ENCODE results near the gene PFN3. TPM values are rescaled to one million over a fixed set of nuclear protein-coding genes. Genes with fewer than 3 reads are reported as not detected.
"Not testable (repeated sequence)": the region's sequence is repeated elsewhere in the genome, so short reads cannot be mapped to it uniquely, and the experiment has no call there.

The PFN3 gene
- total RNA-seq, 4 donors from 2014 or later, result not detected

DNA sequence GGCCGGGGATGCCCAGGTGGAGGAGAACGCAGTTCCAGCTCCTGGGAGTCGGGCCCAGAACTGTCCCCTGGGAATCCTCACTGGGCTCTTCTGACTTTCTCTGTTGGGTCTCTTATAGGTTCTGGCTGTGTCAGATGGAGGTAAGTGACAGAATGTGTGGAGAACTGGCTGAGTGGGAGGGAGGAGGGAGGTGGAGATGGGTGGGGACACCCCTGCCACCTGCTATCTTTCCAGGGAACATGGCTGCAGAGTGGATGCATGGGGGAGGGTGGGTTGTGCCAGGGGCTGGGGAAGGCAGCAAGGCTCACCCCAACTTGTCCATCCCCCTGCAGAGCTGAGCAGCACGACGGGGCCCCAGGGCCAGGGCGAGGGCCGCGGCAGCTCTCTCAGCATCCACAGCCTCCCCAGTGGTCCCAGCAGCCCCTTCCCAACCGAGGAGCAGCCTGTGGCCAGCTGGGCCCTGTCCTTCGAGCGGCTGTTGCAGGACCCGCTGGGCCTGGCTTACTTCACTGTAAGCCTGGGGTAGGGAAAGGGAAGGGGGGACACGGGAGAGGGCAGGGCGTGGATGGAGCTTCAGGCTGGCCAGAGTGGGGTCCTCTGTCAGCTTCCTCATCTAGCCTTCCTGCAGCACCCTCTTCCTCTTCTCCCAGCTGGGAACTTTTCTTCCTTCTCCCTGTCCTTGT is 34.5 kb downstream of the PFN3 start:
- TF ChIP-seq, protein P1, sequence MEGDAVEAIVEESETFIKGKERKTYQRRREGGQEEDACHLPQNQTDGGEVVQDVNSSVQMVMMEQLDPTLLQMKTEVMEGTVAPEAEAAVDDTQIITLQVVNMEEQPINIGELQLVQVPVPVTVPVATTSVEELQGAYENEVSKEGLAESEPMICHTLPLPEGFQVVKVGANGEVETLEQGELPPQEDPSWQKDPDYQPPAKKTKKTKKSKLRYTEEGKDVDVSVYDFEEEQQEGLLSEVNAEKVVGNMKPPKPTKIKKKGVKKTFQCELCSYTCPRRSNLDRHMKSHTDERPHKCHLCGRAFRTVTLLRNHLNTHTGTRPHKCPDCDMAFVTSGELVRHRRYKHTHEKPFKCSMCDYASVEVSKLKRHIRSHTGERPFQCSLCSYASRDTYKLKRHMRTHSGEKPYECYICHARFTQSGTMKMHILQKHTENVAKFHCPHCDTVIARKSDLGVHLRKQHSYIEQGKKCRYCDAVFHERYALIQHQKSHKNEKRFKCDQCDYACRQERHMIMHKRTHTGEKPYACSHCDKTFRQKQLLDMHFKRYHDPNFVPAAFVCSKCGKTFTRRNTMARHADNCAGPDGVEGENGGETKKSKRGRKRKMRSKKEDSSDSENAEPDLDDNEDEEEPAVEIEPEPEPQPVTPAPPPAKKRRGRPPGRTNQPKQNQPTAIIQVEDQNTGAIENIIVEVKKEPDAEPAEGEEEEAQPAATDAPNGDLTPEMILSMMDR (IDR thresholded peaks at IDR 0.05), result no peak
- DNase-seq (ENCODE audit: low spot score), result no peak
- ATAC-seq (ENCODE audit: low FRiP score), result no peak

DNA sequence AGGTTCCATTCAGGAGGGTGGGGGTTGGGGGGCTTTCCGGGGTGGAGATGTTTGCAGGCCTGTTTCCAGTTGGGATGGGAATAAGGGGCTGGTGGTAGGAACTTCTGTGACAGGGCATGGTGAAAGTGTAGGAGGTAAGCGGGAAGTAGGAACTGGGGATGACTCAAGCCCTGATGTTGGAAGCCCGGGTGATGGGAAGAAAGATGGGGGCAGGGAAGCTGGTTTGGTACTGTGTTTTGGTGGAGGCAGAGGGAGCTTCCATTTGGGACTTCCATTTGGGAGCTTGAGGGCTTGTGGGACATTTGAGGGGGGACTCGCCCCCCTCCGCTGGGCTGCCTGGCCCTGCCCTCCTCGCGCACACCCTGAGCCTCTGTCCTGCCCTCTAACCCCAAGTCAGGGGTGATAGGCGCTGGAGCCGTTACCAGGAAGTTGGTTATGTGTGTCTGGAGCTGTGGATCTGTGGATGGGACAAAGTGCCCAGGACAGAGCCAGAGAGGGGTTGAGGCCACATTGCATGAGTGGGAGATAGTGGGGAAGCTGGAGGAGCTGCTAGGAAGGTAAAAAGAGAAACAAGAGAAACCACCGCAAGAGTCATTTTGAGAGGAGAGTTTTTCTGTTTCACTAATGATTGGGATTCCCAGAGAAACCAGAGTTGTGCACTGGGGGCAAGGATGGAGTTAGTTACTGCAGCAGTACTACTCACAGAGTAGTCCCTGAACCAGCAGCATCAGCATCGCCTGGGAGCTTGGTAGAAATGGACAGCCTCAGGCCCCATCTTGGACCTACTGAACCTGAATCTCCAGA is 36.1 kb downstream of the PFN3 start:
- ATAC-seq (ENCODE audit: low FRiP score) (no peak), DNase-seq (ENCODE audit: low spot score) (no peak)
- TF ChIP-seq, protein P1 (IDR thresholded peaks at IDR 0.05), result no peak

DNA sequence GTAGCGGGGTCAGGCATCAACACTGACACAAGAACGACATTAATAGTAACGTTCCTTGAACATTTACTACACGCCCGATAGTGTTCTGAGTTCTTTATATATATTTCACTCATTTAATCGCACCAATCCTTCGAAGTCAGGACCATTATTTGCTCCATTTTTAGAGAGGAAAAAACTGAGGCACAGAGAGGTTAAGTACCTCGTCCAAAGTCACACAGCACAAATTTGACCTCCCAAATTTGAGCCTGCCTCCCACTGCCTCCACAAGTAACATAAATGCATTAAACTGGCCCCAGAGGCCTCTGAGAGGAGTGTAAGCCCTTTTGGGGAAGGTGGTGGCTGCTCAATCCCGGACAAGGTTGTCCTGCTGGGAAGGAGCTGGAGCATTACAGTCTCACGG is 36.9 kb downstream of the PFN3 start:
- ATAC-seq (ENCODE audit: low FRiP score) (no peak), DNase-seq (ENCODE audit: low spot score) (no peak)
- TF ChIP-seq, protein P1 (IDR thresholded peaks at IDR 0.05), result no peak

DNA sequence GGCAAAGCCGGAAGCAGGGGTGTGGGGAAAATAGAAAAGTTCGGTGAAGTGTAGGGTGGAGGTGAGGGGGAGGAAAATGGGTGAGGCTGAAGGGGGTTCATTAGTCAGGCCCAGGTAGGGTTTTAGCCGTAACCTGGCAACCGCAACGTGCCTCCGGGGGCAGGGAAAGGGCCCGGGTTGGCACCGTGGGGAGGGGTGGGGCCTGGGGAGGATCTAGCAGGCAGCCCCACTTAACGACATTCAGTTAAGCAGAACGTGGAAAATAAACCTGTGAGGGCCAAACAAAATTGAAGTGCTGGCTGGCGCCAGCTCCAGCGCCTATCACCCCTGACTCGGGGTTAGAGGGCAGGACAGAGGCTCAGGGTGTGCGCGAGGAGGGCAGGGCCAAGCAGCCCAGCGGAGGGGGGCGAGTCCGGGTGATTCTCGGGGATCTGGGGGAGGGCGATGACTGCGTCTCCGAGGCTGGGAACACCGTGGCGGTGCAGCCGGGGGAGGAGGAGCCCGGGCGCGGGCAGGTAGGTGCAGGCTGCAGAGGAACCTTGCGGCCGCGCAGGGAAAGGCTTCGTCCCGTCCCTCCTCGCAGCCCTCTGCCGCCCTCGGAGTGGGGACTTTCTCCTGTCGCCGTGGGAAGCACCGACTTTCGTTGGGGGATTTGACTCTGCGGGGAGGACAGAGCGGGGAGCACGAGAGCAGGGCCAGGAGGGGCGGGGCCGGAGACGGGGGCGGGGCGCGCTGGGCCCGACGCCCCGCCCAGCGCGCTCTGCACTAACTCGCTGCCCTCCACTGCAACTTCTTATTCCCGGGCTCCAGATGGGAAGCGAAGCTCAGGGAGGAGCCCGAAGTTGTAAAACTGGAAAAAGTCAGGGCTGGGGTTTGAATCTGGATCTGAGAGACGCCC is 37.6 kb downstream of the PFN3 start:
- TF ChIP-seq, protein P1 (IDR thresholded peaks at IDR 0.05), result no peak
- ATAC-seq (ENCODE audit: low FRiP score) (peak; percentile 67), DNase-seq (ENCODE audit: low spot score) (no peak)

DNA sequence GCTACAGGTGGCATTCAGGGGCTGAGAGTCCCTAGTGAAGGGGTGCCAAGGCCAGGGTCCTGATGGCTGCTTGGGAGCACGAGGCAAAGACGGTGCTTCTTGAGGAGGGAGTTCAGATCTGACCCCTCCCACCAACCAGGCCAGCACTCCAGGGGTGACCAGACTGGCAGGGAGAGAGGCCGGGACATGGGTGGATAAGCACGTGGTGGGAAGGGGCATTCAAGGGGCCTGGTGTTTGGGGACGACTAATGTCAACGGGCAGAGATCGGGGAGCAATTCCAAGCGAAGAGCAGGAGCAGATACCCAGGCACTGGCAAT is 38.2 kb downstream of the PFN3 start:
- no peak for DNase-seq (ENCODE audit: low spot score)
- TF ChIP-seq, protein P1 (IDR thresholded peaks at IDR 0.05), result no peak
- no peak for ATAC-seq (ENCODE audit: low FRiP score)

DNA sequence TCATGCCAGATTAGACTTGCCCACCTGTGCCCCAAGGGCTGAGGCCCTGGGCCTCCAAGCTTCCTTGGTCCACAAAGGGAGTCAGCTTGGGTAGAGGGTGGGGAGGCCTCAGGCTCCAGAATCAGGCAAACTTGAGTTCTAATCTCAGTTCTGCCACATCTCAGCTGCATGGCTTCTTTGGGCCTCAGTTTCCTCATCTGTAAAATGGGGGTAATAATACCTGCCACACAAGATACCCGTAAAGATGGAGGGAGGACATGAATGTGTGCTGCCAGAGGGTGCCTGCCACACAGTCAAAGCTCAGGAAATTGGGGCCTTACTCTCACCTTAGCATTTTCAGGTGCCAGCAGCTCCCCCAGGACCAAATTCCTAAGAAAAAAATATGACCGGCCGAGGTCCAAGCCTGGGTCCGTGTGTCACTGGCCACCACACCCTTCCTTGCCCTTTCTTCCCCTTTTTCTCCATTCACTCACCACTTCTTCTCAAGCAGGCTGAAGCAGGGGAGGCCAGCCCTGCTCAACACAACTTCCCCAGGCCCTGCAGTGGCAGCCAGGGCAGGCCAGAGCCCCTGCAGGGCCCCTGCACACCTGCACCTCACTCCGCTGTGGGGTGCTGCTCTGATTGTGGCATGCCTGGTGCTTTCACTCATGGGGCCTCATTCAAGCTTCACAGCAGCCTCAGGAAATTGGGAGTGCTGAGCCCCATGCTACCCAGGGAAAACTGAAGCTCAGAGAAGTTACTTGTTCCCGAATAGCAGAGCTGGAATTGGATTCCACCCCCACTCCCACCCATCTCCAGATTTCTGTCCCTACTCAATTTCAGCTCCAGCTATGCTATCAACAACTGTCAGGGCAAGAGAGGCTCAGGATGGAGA is 38.8 kb downstream of the PFN3 start:
- ATAC-seq (ENCODE audit: low FRiP score) (no peak), DNase-seq (ENCODE audit: low spot score) (no peak)
- TF ChIP-seq, protein P1 (IDR thresholded peaks at IDR 0.05), result no peak

DNA sequence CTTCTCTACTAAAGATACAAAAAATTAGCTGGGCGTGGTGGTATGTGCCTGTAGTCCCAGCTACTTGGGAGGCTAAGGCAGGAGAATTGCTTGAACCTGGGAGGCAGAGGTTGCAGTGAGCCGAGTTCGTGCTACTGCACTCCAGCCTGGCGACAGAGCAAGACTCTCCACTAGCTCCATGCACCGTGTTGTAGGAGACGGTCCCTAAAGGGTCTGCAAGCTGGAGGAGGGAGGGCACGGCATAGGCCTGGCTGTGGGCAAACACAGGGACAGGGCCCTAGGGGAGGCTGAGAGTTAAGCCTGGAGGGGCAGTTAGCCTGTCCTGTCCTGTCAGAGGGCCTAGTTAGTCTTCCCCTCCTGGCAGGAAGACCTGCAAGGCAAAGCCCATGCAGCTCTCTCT is 39.7 kb downstream of the PFN3 start:
- not testable (repeated sequence) for DNase-seq (ENCODE audit: low spot score); ATAC-seq (ENCODE audit: low FRiP score)
